Hippocampal formation (tissue), 2 donors: ENCODE data around the gene OR51T1.
"Not testable (repeated sequence)": the region's sequence is repeated elsewhere in the genome, so short reads cannot be mapped to it uniquely, and the experiment has no call there.

Experiments used
- DNase-seq, 2 donors: peaks; one replicate each; lab custom pipeline; 2025; lab: John Stamatoyannopoulos, UW

OR51T1 gene, protein sequence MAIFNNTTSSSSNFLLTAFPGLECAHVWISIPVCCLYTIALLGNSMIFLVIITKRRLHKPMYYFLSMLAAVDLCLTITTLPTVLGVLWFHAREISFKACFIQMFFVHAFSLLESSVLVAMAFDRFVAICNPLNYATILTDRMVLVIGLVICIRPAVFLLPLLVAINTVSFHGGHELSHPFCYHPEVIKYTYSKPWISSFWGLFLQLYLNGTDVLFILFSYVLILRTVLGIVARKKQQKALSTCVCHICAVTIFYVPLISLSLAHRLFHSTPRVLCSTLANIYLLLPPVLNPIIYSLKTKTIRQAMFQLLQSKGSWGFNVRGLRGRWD

DNA sequence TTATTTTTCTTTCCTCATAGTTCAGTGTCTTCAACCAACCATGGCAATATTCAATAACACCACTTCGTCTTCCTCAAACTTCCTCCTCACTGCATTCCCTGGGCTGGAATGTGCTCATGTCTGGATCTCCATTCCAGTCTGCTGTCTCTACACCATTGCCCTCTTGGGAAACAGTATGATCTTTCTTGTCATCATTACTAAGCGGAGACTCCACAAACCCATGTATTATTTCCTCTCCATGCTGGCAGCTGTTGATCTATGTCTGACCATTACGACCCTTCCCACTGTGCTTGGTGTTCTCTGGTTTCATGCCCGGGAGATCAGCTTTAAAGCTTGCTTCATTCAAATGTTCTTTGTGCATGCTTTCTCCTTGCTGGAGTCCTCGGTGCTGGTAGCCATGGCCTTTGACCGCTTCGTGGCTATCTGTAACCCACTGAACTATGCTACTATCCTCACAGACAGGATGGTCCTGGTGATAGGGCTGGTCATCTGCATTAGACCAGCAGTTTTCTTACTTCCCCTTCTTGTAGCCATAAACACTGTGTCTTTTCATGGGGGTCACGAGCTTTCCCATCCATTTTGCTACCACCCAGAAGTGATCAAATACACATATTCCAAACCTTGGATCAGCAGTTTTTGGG lies at the start of gene OR51T1:
Gene OR51T1 (plus strand): TSS at position 41 of the 641 bp plus-strand sequence. CDS start 0 bp downstream, at position 41.
- no peak for DNase-seq

- DNase-seq, result no peak
These were observed 41.7 kb upstream of the OR51T1 start for GRCh38 chr11:4839851-4840549.

DNA sequence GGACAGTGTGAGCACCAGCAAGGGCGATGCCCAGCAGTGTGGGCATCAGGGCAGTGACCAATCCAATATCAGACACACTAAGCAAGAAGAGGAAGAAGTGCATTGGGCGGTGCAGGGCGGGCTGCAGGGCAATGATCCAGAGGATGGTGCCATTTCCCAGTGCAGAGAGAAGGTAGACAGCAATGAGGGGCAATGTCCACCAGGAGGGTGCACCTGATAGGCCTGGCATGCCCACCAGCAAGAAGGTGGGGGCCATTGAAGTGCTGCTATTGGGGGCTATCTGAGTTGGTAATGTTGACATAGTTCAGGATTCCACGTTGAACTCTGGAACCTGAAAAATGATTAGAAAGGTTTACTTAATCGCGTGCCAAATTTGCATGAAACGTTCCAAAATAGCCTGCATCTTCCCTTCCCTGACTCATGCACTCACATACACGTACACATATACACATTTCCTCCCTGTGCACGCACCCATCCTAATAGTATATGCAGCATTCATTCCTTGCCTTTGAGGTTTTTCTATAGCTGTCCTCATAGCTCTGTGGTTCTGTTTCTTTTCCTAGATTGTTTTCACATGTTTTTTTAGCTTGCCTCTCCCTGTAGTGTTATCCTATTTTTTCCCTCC lies 32.7 kb upstream of the OR51T1 start, which contains the start of gene OR51S1:
Gene OR51S1 (minus strand): TSS at position 301 of the 625 bp plus-strand sequence. CDS start 0 bp downstream, at position 301.
- DNase-seq, result no peak

DNA sequence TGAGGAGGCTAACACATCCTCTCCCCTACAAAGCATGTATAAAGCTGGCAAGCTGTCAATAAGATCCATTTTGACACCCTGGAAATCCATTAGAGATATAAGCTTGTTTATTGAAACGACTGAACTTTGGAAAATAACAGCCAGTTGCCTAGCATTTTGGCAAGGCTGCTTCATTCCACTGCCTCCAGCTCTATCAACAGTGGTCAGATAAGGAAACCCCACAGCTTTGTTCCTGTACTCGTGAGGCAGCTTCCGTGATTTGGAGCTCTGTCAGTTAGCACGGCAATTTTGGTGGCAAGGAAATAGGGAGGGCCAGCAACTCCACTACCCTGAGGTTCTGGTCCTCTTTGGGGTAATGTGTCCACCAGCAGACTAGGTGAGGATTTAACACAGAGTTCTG lies 30.7 kb upstream of the OR51T1 start:
- DNase-seq, result no peak

DNA sequence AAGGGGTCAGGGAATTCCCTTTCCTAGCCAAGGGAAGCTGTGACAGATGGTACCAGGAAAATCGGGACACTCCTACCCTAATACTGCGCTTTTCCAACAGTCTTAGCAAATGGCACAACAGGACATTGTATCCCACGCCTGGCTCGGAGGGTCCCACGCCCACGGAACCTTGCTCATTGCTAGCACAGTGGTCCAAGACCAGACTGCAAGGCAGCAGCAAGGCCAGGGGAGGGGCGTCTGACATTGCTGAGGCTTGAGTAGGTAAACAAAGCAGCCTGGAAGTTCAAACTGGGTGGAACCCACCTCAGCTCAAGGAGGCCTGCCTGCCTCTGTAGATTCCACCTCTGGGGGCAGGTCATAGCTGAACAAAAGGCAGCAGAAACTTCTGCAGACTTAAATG lies 27.4 kb upstream of the OR51T1 start:
- not testable (repeated sequence) for DNase-seq

DNA sequence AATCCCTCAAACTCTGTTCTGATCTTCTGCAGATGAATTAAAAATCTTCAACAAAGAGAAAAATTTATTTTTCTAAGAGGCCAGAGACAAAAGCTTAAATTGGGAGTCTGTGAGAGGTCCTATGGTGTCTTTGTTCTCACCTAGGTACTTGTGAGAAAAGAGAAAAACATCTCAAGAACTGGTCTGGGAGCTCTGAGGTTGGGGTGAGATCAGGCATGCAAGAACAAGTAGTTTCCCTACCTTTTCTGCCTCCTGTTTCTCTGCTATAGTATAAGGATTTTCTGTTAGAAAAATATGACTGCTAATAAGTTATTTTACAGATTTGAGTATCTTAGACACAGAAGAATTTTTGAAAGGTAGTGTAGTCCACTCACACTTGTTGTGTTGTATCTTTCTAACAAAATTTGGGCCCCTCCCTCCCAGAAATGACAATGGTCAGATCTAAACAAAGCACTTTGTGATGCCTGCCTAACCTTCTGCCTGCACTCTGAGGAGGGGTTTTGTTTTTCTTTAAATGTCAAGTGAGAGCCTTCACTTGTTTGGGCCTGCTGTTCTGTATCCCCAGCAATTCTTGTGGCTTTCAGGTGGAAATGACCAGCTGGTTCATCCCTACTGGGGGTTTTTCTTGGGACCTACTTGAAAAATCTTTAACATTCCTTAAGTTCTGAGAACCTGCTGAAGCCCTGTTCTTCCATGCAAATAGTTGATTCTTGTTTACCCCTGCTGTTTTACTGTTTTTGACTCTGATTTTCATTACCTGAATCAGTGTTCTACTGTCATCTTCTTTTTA lies 19.1 kb upstream of the OR51T1 start:
- no peak for DNase-seq

DNA sequence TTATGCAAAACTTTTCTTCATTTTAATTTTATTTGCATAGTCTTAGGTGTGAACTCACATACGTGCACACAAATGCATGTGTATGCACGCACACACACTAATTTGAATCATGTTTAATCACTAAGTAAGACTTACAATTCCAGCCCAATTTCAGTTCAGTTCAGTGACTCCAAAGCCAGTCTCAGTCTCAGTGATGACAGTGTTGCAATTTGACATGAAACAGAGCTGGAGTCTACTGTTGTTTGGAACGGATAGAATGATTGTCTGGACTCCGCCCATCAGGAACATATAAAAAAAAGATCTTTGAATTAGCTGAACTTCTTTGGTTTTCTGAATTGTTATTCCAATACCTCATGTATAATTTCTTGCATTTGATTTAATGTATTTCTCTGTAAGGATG lies 17.8 kb upstream of the OR51T1 start:
- DNase-seq, result no peak

- DNase-seq, result no peak
These were observed 15.8 kb upstream of the OR51T1 start for GRCh38 chr11:4865855-4866254.

- no peak for DNase-seq
These were observed 512 bp upstream of the OR51T1 start for GRCh38 chr11:4881188-4881587.

DNA sequence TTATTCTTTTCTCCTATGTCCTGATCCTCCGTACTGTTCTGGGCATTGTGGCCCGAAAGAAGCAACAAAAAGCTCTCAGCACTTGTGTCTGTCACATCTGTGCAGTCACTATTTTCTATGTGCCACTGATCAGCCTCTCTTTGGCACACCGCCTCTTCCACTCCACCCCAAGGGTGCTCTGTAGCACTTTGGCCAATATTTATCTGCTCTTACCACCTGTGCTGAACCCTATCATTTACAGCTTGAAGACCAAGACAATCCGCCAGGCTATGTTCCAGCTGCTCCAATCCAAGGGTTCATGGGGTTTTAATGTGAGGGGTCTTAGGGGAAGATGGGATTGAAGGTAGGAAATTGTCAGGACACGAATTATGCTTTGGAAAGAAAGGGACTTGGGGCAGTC lies 843 bp downstream of the OR51T1 start:
- no peak for DNase-seq

- DNase-seq, result no peak
These were observed 2.7 kb downstream of the OR51T1 start for GRCh38 chr11:4884361-4884760.

DNA sequence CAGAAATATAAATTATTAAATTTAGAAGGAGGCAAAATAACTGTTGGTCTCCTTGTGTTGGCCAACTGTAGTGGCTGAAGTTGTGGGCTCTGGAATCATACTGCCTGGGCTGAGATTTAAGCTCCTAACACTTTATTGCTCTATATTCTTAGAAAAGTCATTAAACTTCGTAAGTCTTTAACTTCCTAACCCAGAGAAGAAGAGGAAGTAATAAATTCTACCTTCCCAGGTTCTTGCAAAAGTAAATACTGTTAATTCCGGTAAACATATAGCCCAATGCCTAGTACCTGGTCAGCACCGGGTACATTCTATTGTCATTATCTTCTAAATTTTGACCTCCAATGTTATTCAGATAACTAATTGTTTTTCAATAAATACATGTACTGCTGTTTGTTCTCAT lies 4.5 kb downstream of the OR51T1 start:
- DNase-seq, result no peak

GRCh38 chr11:4887591-4887990 lies 5.9 kb downstream of the OR51T1 start:
- DNase-seq, result no peak

GRCh38 chr11:4890279-4890678 lies 8.6 kb downstream of the OR51T1 start:
- DNase-seq, result no peak

GRCh38 chr11:4891996-4892640 lies 10.4 kb downstream of the OR51T1 start:
- no peak for DNase-seq

DNA sequence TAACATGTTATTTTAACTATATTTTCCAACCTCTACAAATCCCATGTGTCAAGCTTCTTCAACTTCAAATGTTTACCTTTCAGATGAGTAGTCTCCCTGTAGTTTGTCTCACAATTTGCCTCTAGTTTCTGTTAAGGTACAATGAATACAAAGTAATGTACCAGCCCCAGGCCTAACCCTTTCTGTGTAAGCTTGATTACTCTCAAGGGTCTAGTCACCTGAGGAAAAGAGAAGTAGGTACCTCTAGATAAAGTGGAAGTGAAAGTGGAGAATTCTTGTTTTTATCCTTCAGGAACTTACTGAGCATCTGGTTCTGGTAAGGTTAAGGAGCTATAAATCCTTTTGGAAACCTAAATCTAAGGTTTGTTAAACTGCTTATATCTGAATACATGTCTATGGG lies 21.8 kb downstream of the OR51T1 start, which contains the start of gene OR51A7:
Gene OR51A7 (plus strand): TSS at position 300 of the 400 bp plus-strand sequence. CDS start 3,587 bp downstream, outside the sequence.
- no peak for DNase-seq

DNA sequence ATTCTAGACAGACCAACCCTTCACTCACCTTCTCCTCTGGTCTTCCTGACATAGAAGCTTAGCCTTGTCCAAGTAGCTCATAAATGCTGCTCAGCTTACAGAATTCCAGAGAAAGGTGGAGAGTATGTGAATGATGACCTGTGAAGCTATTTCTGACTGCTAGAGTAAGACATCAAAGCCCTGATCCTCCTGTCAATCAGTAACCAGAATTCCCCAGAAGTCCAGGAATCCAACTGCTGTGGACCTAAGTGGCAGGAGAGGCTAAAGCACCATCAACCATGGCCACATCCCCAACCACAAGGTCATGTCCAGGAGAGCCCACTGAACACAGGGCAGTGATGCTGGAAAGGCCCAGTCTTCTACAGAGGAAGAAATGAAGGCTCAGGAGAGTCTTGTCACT lies 34.9 kb downstream of the OR51T1 start:
- DNase-seq, result no peak

DNA sequence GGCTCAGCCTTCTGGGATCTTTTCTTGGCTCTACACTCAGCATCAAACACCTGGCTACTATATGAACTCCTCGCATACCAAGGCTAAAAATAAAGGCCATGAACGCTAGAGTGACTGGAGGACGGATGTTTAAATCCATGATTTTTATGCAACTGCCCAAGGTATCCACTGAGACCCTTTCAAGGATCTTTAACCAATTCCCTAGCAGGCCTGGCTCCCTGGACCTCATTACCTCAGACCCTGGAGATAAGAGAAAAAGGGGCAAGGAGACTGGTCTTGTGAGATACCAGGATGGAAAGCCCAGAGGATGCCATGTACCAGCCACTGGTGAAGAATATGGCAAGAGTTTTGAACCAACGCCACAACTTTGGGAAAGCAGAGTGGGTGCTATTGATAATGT lies 37.5 kb downstream of the OR51T1 start, which contains the start of gene OR51G2:
Gene OR51G2 (minus strand): TSS at position 101 of the 400 bp plus-strand sequence. CDS start 3,687 bp downstream, outside the sequence.
- no peak for DNase-seq

GRCh38 chr11:4921796-4922195 lies 40.1 kb downstream of the OR51T1 start:
- no peak for DNase-seq

GRCh38 chr11:4922304-4922703 lies 40.6 kb downstream of the OR51T1 start:
- no peak for DNase-seq

GRCh38 chr11:4924239-4924638 lies 42.5 kb downstream of the OR51T1 start, which contains the start of gene OR51G1:
OR51G1 (minus strand) TSS chr11:4924339; CDS start chr11:4924339, 0 bp downstream.
- DNase-seq, result no peak
